MM.1S (cell line): ENCODE data around the gene BRINP1.

ENCODE experiments used
- EZH2 ChIP-seq: fragments of 300-600 bp; sonication (generic); optimal IDR thresholded peaks from 2 replicates; pipeline ENCODE3; 2017; ENCODE audit warnings: low read depth, mild to moderate bottlenecking, antibody characterized with exemption, low read length, mixed read lengths
- EZH2phosphoT487 ChIP-seq: fragments of 300-600 bp; sonication (generic); IDR thresholded peaks from 2 replicates; pipeline ENCODE4 v1.6.1; 2018; ENCODE audit warnings: antibody characterized with exemption, low read length
- TF ChIP-seq, protein P1 (sequence below): fragments of 300-600 bp; sonication (generic); IDR thresholded peaks from 2 replicates; pipeline ENCODE4 v1.5.1; 2016; ENCODE audit warnings: antibody characterized with exemption, low read length, mixed read lengths

DNA sequence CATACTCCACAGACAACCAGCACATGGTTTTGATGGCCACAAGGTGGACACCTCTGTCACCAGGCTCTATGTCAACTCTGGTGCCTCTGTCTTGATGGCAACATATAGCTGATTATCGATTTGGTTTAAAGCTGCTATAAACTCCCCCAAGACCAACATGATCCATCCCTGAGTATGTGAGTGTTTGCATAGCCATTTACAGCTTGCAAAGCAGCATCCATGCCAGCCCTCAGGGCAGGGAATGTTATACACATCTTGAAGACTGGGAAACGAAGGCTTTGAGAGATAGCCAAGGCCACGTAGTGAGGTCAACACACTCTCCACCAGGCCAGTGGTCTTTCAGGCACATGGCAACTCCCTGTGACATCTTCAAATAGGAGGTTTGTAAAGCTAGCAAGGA lies 40.3 kb upstream of the BRINP1 start:
- TF ChIP-seq, protein P1, sequence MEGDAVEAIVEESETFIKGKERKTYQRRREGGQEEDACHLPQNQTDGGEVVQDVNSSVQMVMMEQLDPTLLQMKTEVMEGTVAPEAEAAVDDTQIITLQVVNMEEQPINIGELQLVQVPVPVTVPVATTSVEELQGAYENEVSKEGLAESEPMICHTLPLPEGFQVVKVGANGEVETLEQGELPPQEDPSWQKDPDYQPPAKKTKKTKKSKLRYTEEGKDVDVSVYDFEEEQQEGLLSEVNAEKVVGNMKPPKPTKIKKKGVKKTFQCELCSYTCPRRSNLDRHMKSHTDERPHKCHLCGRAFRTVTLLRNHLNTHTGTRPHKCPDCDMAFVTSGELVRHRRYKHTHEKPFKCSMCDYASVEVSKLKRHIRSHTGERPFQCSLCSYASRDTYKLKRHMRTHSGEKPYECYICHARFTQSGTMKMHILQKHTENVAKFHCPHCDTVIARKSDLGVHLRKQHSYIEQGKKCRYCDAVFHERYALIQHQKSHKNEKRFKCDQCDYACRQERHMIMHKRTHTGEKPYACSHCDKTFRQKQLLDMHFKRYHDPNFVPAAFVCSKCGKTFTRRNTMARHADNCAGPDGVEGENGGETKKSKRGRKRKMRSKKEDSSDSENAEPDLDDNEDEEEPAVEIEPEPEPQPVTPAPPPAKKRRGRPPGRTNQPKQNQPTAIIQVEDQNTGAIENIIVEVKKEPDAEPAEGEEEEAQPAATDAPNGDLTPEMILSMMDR = no peak
- TF ChIP-seq EZH2 (no peak), EZH2phosphoT487 (no peak)
